Trophoblast cell (in vitro differentiated cells and primary cell): ENCODE measurements around the gene PDE4C.

Experiments used
- DNase-seq, 2 donors: peaks; one replicate each; pipeline ENCODE4 v3.0.0-alpha.2; 2016
- H2AFZ ChIP-seq: 2 replicates; pipeline ENCODE4 v1.6.1; 2013; ENCODE audit warnings: low read length, moderate library complexity, mild to moderate bottlenecking; ENCODE audit not compliant: insufficient read depth, poor library complexity
- H2AK5ac ChIP-seq: 2 replicates; pipeline ENCODE4 v1.6.1; 2013; ENCODE audit warnings: mild to moderate bottlenecking, low read length
- H2BK120ac ChIP-seq: 2 replicates; pipeline ENCODE4 v1.6.1; 2013; ENCODE audit warnings: low read length, mild to moderate bottlenecking, moderate library complexity; ENCODE audit not compliant: insufficient read depth, poor library complexity
- H2BK12ac ChIP-seq: 2 replicates; pipeline ENCODE4 v1.6.1; 2013; ENCODE audit warnings: mild to moderate bottlenecking, low read length, moderate library complexity
- H2BK5ac ChIP-seq: 2 replicates; pipeline ENCODE4 v1.6.1; 2013; ENCODE audit warnings: low read length, low read depth, moderate library complexity, mild to moderate bottlenecking; ENCODE audit not compliant: poor library complexity
- H3K14ac ChIP-seq: 2 replicates; pipeline ENCODE4 v1.6.1; 2013; ENCODE audit warnings: mild to moderate bottlenecking, low read length
- H3K18ac ChIP-seq: 2 replicates; pipeline ENCODE4 v1.6.1; 2013; ENCODE audit warnings: mild to moderate bottlenecking, low read length
- H3K23ac ChIP-seq: 2 replicates; pipeline ENCODE4 v1.6.1; 2013; ENCODE audit warnings: low read length
- H3K27ac ChIP-seq: 2 replicates; pipeline ENCODE4 v1.5.1; 2013; ENCODE audit warnings: low read depth, mild to moderate bottlenecking, inconsistent platforms, low read length, moderate library complexity
- H3K27me3 ChIP-seq: 2 replicates; pipeline ENCODE4 v1.6.1; 2013; ENCODE audit warnings: inconsistent platforms, mild to moderate bottlenecking, low read length, moderate library complexity; ENCODE audit not compliant: insufficient read depth
- H3K36me3 ChIP-seq, 2 experiments: 1 replicate in 1 of 2; 2 replicates in 1 of 2; pipeline ENCODE4 v1.6.1; 2013; ENCODE audit warnings: low read length in 2 of 2, mild to moderate bottlenecking in 2 of 2, moderate library complexity in 1 of 2; ENCODE audit not compliant: insufficient read depth in 2 of 2, control insufficient read depth in 1 of 2
- H3K4ac ChIP-seq: 2 replicates; pipeline ENCODE4 v1.6.1; 2013; ENCODE audit warnings: low read depth, mild to moderate bottlenecking, low read length, moderate library complexity
- H3K4me1 ChIP-seq, 2 experiments: 1 replicate in 1 of 2; 2 replicates in 1 of 2; pipeline ENCODE4 v1.6.1; 2013; ENCODE audit warnings: low read length in 2 of 2, mild to moderate bottlenecking in 2 of 2, moderate library complexity in 1 of 2; ENCODE audit not compliant: insufficient read depth in 2 of 2, control insufficient read depth in 1 of 2
- H3K4me2 ChIP-seq: 2 replicates; pipeline ENCODE4 v1.6.1; 2013; ENCODE audit warnings: inconsistent platforms, mild to moderate bottlenecking, low read length, moderate library complexity
- H3K4me3 ChIP-seq: 2 replicates; pipeline ENCODE4 v1.5.1; 2013; ENCODE audit warnings: mild to moderate bottlenecking, low read depth, low read length, inconsistent platforms
- H3K79me1 ChIP-seq: one replicate; pipeline ENCODE4 v1.6.1; 2013; ENCODE audit warnings: low read length
- H3K79me2 ChIP-seq: 2 replicates; pipeline ENCODE4 v1.6.1; 2013; ENCODE audit warnings: low read length, mild to moderate bottlenecking; ENCODE audit not compliant: control insufficient read depth, insufficient read depth, poor library complexity
- H3K9ac ChIP-seq: 2 replicates; pipeline ENCODE4 v1.6.1; 2013; ENCODE audit warnings: mild to moderate bottlenecking, low read length
- H3K9me3 ChIP-seq: 2 replicates; pipeline ENCODE4 v1.6.1; 2013; ENCODE audit warnings: low read depth, mild to moderate bottlenecking, control low read depth, inconsistent platforms, low read length; ENCODE audit not compliant: insufficient read depth
- H4K12ac ChIP-seq: 2 replicates; pipeline ENCODE4 v1.6.1; 2013; ENCODE audit warnings: low read depth, mild to moderate bottlenecking, low read length, moderate library complexity
- H4K8ac ChIP-seq: 2 replicates; pipeline ENCODE4 v1.6.1; 2013; ENCODE audit warnings: low read depth, mild to moderate bottlenecking, low read length, moderate library complexity
- H4K91ac ChIP-seq: one replicate; pipeline ENCODE4 v1.6.1; 2013; ENCODE audit warnings: low read depth, mild to moderate bottlenecking, low read length, moderate library complexity
- WGBS: extraction: QIAGEN DNeasy Blood & Tissue Kit; methylation state at CpG from one replicate; pipeline ENCODE4 v1.1.7; 2013; ENCODE audit warnings: missing lambda C conversion rate; ENCODE audit not compliant: insufficient read length, insufficient coverage; ENCODE audit errors: extremely low coverage; 5-methylcytosine and 5-hydroxymethylcytosine counted together

The PDE4C gene

GRCh38 chr19:18202778-18203407, 23.3 kb downstream of the PDE4C start:
- H2BK12ac ChIP-seq = no peak overlapping the region
- no peak overlapping the region for H3K23ac ChIP-seq
- H3K79me2 ChIP-seq = peaks cover 3% of the 10 kb centered on the region
- no peak overlapping the region for H3K14ac ChIP-seq
- H3K9ac ChIP-seq = no peak overlapping the region
- no peak overlapping the region for H4K12ac ChIP-seq
- H3K9me3 ChIP-seq = peaks cover 7% of the 10 kb centered on the region
- no peak overlapping the region for H2AFZ ChIP-seq
- H3K18ac ChIP-seq = no peak overlapping the region
- no peak overlapping the region for H4K91ac ChIP-seq
- no peak overlapping the region for H2AK5ac ChIP-seq
- no peak for DNase-seq
- no peak overlapping the region for H2BK5ac ChIP-seq
- no peak overlapping the region for H3K27ac ChIP-seq
- peaks cover 8% of the 10 kb centered on the region for H3K79me1 ChIP-seq
- H3K4me2 ChIP-seq = peak overlapping the region; percentile 93
- H3K36me3 ChIP-seq = no peaks in the 10 kb centered on the region
- H4K8ac ChIP-seq = no peak overlapping the region
- no peaks in the 10 kb centered on the region for H3K27me3 ChIP-seq
- H2BK120ac ChIP-seq = no peak overlapping the region
- WGBS = no CpG with 5 or more reads among the region's 32 CpGs
- H3K4me3 ChIP-seq = peak overlapping the region; percentile 77
- H3K4me1 ChIP-seq = peaks cover 9 to 12% of the 10 kb centered on the region in 2 experiments
- no peak overlapping the region for H3K4ac ChIP-seq

DNA sequence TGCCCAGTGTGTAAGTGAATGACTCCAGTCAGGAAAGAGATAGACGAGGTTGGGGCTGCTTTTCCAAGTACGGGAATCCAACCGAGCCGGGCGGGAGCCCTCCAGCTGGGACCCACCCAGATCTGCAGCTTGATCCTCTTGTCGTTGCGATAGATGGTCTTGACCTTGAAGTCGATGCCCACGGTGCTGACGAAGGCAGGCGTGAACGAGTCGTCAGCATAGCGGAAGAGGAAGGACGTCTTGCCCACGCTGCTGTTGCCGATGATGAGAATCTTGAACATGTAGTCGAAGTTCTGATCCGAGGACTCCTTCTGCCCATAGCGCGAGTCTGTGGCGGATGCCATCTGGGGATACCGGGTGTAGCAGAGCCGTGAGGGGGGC, 23.9 kb downstream of the PDE4C start:
- H3K79me1 ChIP-seq = peaks cover 8% of the 10 kb centered on the region
- peak overlapping the region; percentile 14 for H3K9ac ChIP-seq
- H3K27ac ChIP-seq = no peak overlapping the region
- H2AFZ ChIP-seq = no peak overlapping the region
- H3K27me3 ChIP-seq = no peaks in the 10 kb centered on the region
- WGBS = no CpG with 5 or more reads among the region's 24 CpGs
- no peak overlapping the region for H2BK5ac ChIP-seq
- no peak overlapping the region for H3K4me3 ChIP-seq
- no peak overlapping the region for H3K23ac ChIP-seq
- no peak for DNase-seq
- no peak overlapping the region for H3K4me2 ChIP-seq
- no peak overlapping the region for H3K14ac ChIP-seq
- no peak overlapping the region for H2BK12ac ChIP-seq
- H3K36me3 ChIP-seq = no peaks in the 10 kb centered on the region
- H4K8ac ChIP-seq = no peak overlapping the region
- H3K18ac ChIP-seq = no peak overlapping the region
- peaks cover 7% of the 10 kb centered on the region for H3K9me3 ChIP-seq
- no peak overlapping the region for H4K91ac ChIP-seq
- H3K79me2 ChIP-seq = peaks cover 3% of the 10 kb centered on the region
- no peak overlapping the region for H4K12ac ChIP-seq
- H2BK120ac ChIP-seq = no peak overlapping the region
- H2AK5ac ChIP-seq = no peak overlapping the region
- peaks cover 9 to 12% of the 10 kb centered on the region in 2 experiments for H3K4me1 ChIP-seq
- no peak overlapping the region for H3K4ac ChIP-seq

- peaks cover 7% of the 10 kb centered on the region for H3K9me3 ChIP-seq
- H2BK120ac ChIP-seq = no peak overlapping the region
- no peak overlapping the region for H2BK5ac ChIP-seq
- H4K8ac ChIP-seq = no peak overlapping the region
- H3K23ac ChIP-seq = no peak overlapping the region
- no peak overlapping the region for H2AFZ ChIP-seq
- H3K14ac ChIP-seq = no peak overlapping the region
- peaks cover 11 to 12% of the 10 kb centered on the region in 2 experiments for H3K36me3 ChIP-seq
- H2BK12ac ChIP-seq = no peak overlapping the region
- H3K27me3 ChIP-seq = no peaks in the 10 kb centered on the region
- no peak overlapping the region for H4K91ac ChIP-seq
- DNase-seq = no peak
- no peak overlapping the region for H3K4ac ChIP-seq
- no peak overlapping the region for H3K4me3 ChIP-seq
- no peak overlapping the region for H3K27ac ChIP-seq
- H3K18ac ChIP-seq = no peak overlapping the region
- peaks cover under 1% of the 10 kb centered on the region for H3K79me1 ChIP-seq
- WGBS = no CpG with 5 or more reads among the region's 6 CpGs
- no peak overlapping the region for H4K12ac ChIP-seq
- no peak overlapping the region for H3K9ac ChIP-seq
- H2AK5ac ChIP-seq = no peak overlapping the region
- no peak overlapping the region for H3K4me2 ChIP-seq
- peaks cover 4% of the 10 kb centered on the region for H3K79me2 ChIP-seq
- peaks cover 17% of the 10 kb centered on the region in 2 experiments for H3K4me1 ChIP-seq
Measured at GRCh38 chr19:18198374-18198773, 27.9 kb downstream of the PDE4C start.

DNA sequence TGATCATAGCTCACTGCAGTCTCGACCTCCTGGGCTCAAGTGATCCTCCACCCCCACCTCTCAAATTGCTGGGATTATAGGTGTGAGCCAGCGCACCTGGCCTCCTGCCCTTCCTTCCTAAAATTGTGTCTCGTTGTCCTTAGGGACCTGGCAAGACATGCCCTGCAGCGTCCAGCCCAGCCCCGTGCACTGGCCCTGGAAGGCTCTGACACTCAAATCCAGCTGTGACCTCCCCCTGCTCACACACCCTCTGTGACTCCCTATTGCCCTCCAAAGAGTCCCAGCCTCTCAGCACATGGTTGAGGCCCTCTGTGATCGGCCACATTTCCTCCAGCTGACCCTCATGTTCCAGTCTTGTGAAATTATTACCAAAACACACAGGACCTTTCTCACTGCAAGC, 28.3 kb downstream of the PDE4C start:
- no peak overlapping the region for H3K4me2 ChIP-seq
- no peak overlapping the region for H4K12ac ChIP-seq
- H2BK120ac ChIP-seq = no peak overlapping the region
- H3K4me3 ChIP-seq = no peak overlapping the region
- H4K8ac ChIP-seq = no peak overlapping the region
- H3K4ac ChIP-seq = no peak overlapping the region
- no peak overlapping the region for H2BK12ac ChIP-seq
- no peak overlapping the region for H3K27ac ChIP-seq
- no peak overlapping the region for H2AK5ac ChIP-seq
- H3K18ac ChIP-seq = no peak overlapping the region
- no peak overlapping the region for H2BK5ac ChIP-seq
- H3K9ac ChIP-seq = no peak overlapping the region
- no peak overlapping the region for H4K91ac ChIP-seq
- H3K79me2 ChIP-seq = peaks cover 6% of the 10 kb centered on the region
- H3K23ac ChIP-seq = no peak overlapping the region
- peaks cover 11 to 12% of the 10 kb centered on the region in 2 experiments for H3K36me3 ChIP-seq
- H3K4me1 ChIP-seq = peaks cover 12 to 13% of the 10 kb centered on the region in 2 experiments
- H2AFZ ChIP-seq = no peak overlapping the region
- H3K9me3 ChIP-seq = peaks cover 3% of the 10 kb centered on the region
- H3K79me1 ChIP-seq = peaks cover 4% of the 10 kb centered on the region
- no peak overlapping the region for H3K14ac ChIP-seq
- no peaks in the 10 kb centered on the region for H3K27me3 ChIP-seq
- no CpG with 5 or more reads among the region's 6 CpGs for WGBS
- DNase-seq = no peak
